ENCODE data around the gene TMEM222.

DNA sequence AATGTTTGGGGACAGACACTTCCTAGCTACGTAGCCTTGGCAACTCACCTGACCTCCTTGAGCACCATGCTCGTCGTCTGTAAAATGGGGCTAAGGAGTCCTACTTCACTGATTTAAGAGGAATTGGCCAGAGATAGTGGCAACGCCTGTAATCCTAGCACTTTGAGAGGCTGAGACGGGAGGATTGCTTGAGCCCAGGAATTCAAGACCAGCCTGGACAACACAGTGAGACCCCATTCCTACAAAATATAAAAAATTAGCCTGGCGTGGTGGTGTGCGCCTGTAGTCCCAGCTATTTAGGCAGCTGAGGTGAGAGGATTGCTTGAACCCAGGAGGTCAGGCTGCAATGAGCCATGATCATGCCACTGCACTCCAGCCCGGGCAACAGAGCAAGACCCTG, 24.4 kb downstream of the TMEM222 start:
- TF ChIP-seq, protein P1, sequence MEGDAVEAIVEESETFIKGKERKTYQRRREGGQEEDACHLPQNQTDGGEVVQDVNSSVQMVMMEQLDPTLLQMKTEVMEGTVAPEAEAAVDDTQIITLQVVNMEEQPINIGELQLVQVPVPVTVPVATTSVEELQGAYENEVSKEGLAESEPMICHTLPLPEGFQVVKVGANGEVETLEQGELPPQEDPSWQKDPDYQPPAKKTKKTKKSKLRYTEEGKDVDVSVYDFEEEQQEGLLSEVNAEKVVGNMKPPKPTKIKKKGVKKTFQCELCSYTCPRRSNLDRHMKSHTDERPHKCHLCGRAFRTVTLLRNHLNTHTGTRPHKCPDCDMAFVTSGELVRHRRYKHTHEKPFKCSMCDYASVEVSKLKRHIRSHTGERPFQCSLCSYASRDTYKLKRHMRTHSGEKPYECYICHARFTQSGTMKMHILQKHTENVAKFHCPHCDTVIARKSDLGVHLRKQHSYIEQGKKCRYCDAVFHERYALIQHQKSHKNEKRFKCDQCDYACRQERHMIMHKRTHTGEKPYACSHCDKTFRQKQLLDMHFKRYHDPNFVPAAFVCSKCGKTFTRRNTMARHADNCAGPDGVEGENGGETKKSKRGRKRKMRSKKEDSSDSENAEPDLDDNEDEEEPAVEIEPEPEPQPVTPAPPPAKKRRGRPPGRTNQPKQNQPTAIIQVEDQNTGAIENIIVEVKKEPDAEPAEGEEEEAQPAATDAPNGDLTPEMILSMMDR (IDR thresholded peaks at IDR 0.05) = no peak
- TF ChIP-seq EP300 (IDR thresholded peaks at IDR 0.05; ENCODE audit: borderline replicate concordance in 1 of 2, low read depth in 1 of 2, low read length in 1 of 2) (no peak), RAD21 (IDR thresholded peaks at IDR 0.05; ENCODE audit: low read length) (no peak)

All from SK-N-SH (cell line).